GM18861 (cell line): Measurements from ENCODE around the gene GCGR.
A peak's percentile ranks its signal among the peaks of the same experiment; 100 is the strongest.
"Not testable (repeated sequence)": the region's sequence is repeated elsewhere in the genome, so short reads cannot be mapped to it uniquely, and the experiment has no call there.

Experiments used
- ATAC-seq: cut with Tn5 transposase; IDR thresholded peaks from one replicate; pipeline ENCODE4 v1.9.1; 2021; ENCODE audit not compliant: unreplicated experiment

GCGR gene

GRCh38 chr17:81831957-81832607 is 28.1 kb downstream of the GCGR start:
- ATAC-seq: no peak

- peak; percentile 41 for ATAC-seq
These were observed 28.7 kb downstream of the GCGR start for GRCh38 chr17:81832608-81833159.

- peak; percentile 65 for ATAC-seq
These were observed 29.4 kb downstream of the GCGR start, which contains the start of gene MCRIP1 for GRCh38 chr17:81833160-81833920. Gene MCRIP1, minus strand, starts transcription at chr17:81833291. Its CDS starts 8,785 bp downstream, at chr17:81824506.

GRCh38 chr17:81833921-81834830 is 30.2 kb downstream of the GCGR start:
- no peak for ATAC-seq

GRCh38 chr17:81834831-81835267 is 30.9 kb downstream of the GCGR start, which contains the start of gene PPP1R27:
Gene PPP1R27, minus strand, starts transcription at chr17:81835050. Its CDS starts 97 bp downstream, at chr17:81834953.
- ATAC-seq: no peak

GRCh38 chr17:81837641-81838040 is 33.7 kb downstream of the GCGR start:
- ATAC-seq: no peak

- ATAC-seq: no peak
These were observed 34.9 kb downstream of the GCGR start for GRCh38 chr17:81838753-81839255.

- ATAC-seq: no peak
These were observed 35.4 kb downstream of the GCGR start for GRCh38 chr17:81839301-81839700.

- not testable (repeated sequence) for ATAC-seq
These were observed 36.1 kb downstream of the GCGR start for GRCh38 chr17:81840059-81840458.

GRCh38 chr17:81840826-81841778 is 37.2 kb downstream of the GCGR start:
- ATAC-seq: no peak

- no peak for ATAC-seq
These were observed 37.9 kb downstream of the GCGR start for GRCh38 chr17:81841866-81842265.

- no peak for ATAC-seq
These were observed 38.4 kb downstream of the GCGR start for GRCh38 chr17:81842378-81842724.

- no peak for ATAC-seq
These were observed 39.0 kb downstream of the GCGR start for GRCh38 chr17:81842725-81843504.

GRCh38 chr17:81843713-81844326 is 39.9 kb downstream of the GCGR start:
- ATAC-seq: no peak

- ATAC-seq: no peak
These were observed 40.4 kb downstream of the GCGR start for GRCh38 chr17:81844327-81844851.

- ATAC-seq: no peak
These were observed 40.9 kb downstream of the GCGR start for GRCh38 chr17:81844887-81845286.

GRCh38 chr17:81845361-81845760 is 41.4 kb downstream of the GCGR start:
- no peak for ATAC-seq
